K562 (cell line): ENCODE results near the gene SLC39A13. TPM values are rescaled to one million over a fixed set of nuclear protein-coding genes. Genes with fewer than 3 reads are reported as not detected.
A peak's percentile ranks its signal among the peaks of the same experiment; 100 is the strongest.

Experiments
- CBX3 ChIP-seq, 2 experiments: IDR thresholded peaks; 1 replicate in 1 of 2; 2 replicates in 1 of 2; pipeline ENCODE4 v1.6.1; 2012; ENCODE audit warnings: inconsistent platforms in 2 of 2, low read length in 2 of 2, borderline replicate concordance in 1 of 2, control low read depth in 1 of 2
- CGGBP1 ChIP-seq: fragments of 250-450 bp; sonication (Bioruptor Pico); IDR thresholded peaks from 2 replicates; pipeline ENCODE4 v1.9.0; 2021; ENCODE audit warnings: mild to moderate bottlenecking
- CREB1 ChIP-seq, 2 experiments: sonication (generic) in 1 of 2; formaldehyde crosslinking in 1 of 2; IDR thresholded peaks; 2 replicates each; pipeline versions ENCODE4 v1.6.1 to v1.8.0; 2012 to 2022; ENCODE audit warnings: inconsistent platforms in 1 of 2, mild to moderate bottlenecking in 1 of 2, missing genetic modification reagents in 1 of 2, moderate library complexity in 1 of 2
- E2F6 ChIP-seq, 2 experiments: IDR thresholded peaks; 2 replicates each; pipeline ENCODE4 v1.6.1; 2011; ENCODE audit warnings: borderline replicate concordance in 1 of 2, control low read depth in 1 of 2, low read depth in 1 of 2, low read length in 1 of 2, mild to moderate bottlenecking in 1 of 2, mixed read lengths in 1 of 2, moderate library complexity in 1 of 2; ENCODE audit not compliant: insufficient read depth in 1 of 2, insufficient read length in 1 of 2, poor library complexity in 1 of 2, severe bottlenecking in 1 of 2; ENCODE audit errors: extremely low read depth in 1 of 2
- EP400 ChIP-seq: fragments of 450-650 bp; IDR thresholded peaks from 2 replicates; pipeline ENCODE4 v1.6.1; 2017; ENCODE audit warnings: antibody characterized with exemption, mild to moderate bottlenecking, moderate library complexity
- ETV5 ChIP-seq: sonication (generic); formaldehyde crosslinking; IDR thresholded peaks from 2 replicates; pipeline ENCODE4 v1.4.0; 2020; ENCODE audit warnings: low read depth, mild to moderate bottlenecking, missing genetic modification reagents
- FOXM1 ChIP-seq, 2 experiments: fragments of 450-650 bp in 1 of 2; sonication (generic) in 1 of 2; formaldehyde crosslinking in 1 of 2; IDR thresholded peaks; 2 replicates each; pipeline versions ENCODE4 v1.6.1 to v1.9.0; 2017 to 2022; ENCODE audit warnings: low read depth in 2 of 2, mild to moderate bottlenecking in 2 of 2, missing genetic modification reagents in 1 of 2, moderate library complexity in 1 of 2
- HDAC6 ChIP-seq: IDR thresholded peaks from 2 replicates; pipeline ENCODE4 v1.6.1; 2012; ENCODE audit warnings: low read depth, mild to moderate bottlenecking, control low read depth, inconsistent platforms, low read length, moderate library complexity
- IRF9 ChIP-seq: fragments of 450-650 bp; IDR thresholded peaks from 2 replicates; pipeline ENCODE4 v1.6.1; 2016; ENCODE audit warnings: missing biosample characterization, missing genetic modification characterization
- NKRF ChIP-seq: fragments of 450-650 bp; IDR thresholded peaks from 2 replicates; pipeline ENCODE4 v1.6.1; 2016; ENCODE audit warnings: borderline replicate concordance
- RBM25 ChIP-seq: fragments of 200-400 bp; formaldehyde crosslinking; IDR thresholded peaks from 2 replicates; pipeline ENCODE4 v1.6.1; 2018; ENCODE audit warnings: low read length, low read depth, moderate library complexity; ENCODE audit not compliant: severe bottlenecking
- SP2 ChIP-seq: IDR thresholded peaks from 2 replicates; pipeline ENCODE4 v1.6.1; 2011; ENCODE audit warnings: mild to moderate bottlenecking, low read depth, low read length, moderate library complexity; ENCODE audit not compliant: poor library complexity, severe bottlenecking; ENCODE audit errors: extremely low read depth
- SRF ChIP-seq, 2 experiments: fragments of 250-450, 450-650 bp in 1 of 2; sonication (Bioruptor Pico) in 1 of 2; sonication (generic) in 1 of 2; formaldehyde crosslinking; IDR thresholded peaks; 2 replicates each; pipeline versions ENCODE4 v1.5.0 to v1.5.1; 2020 to 2022; ENCODE audit warnings: mild to moderate bottlenecking in 1 of 2, missing genetic modification reagents in 1 of 2
- THAP12 ChIP-seq: fragments of 250-450 bp; sonication (Bioruptor Pico); IDR thresholded peaks from 2 replicates; pipeline ENCODE4 v1.9.0; 2021; ENCODE audit warnings: mild to moderate bottlenecking, inconsistent platforms
- U2AF1 ChIP-seq: fragments of 200-400 bp; formaldehyde crosslinking; optimal IDR thresholded peaks from 2 replicates; pipeline ENCODE3; 2017; ENCODE audit warnings: mild to moderate bottlenecking, low read depth, low read length, moderate library complexity
- ZBED1 ChIP-seq: IDR thresholded peaks from 2 replicates; pipeline ENCODE4 v1.6.1; 2014
- ZNF507 ChIP-seq: conservative IDR thresholded peaks from 2 replicates; pipeline ENCODE4 v1.6.1; 2017; ENCODE audit warnings: missing genetic modification characterization, missing compliant biosample characterization
- ZNF586 ChIP-seq: fragments of 450-650 bp; formaldehyde crosslinking; conservative IDR thresholded peaks from 2 replicates; pipeline ENCODE4 v1.4.0; 2020; ENCODE audit warnings: mild to moderate bottlenecking, moderate library complexity
- ZNF785 ChIP-seq: fragments of 250-450 bp; sonication (Bioruptor Pico); IDR thresholded peaks from 2 replicates; pipeline ENCODE4 v1.4.0; 2020; ENCODE audit warnings: mild to moderate bottlenecking
- polyA plus RNA-seq, 8 experiments: library from polyadenylated mRNA; depleted of rRNA in 4 of 8; stranded (reverse) in 5 of 8; unstranded in 3 of 8; fragments of >200 nt; fragmentation: Nextera tagmentation in 2 of 8; fragmentation: Illumina TruSeq in 1 of 8; extraction: Ambion mirVana in 2 of 8; extraction: Trizol in 1 of 8; gene quantifications; 2 replicates each; pipeline versions ENCODE4 v1.2.1 to v1.2.3, GENCODE V29; 2011 to 2014; ENCODE audit warnings: inconsistent platforms in 1 of 8, missing spikeins in 1 of 8
- total RNA-seq, 7 experiments: library from RNA; depleted of rRNA in 6 of 7; stranded (reverse); fragments of >200 nt in 6 of 7; fragmentation: Illumina TruSeq in 2 of 7; extraction: Trizol in 2 of 7; gene quantifications; 2 replicates each; pipeline versions ENCODE4 v1.2.1 to v1.2.3, GENCODE V29; 2011 to 2021; ENCODE audit warnings: low replicate concordance in 1 of 7

The SLC39A13 gene
- total and polyA plus RNA-seq, 9 of the 15 experiments (the other 6 are each of a cell fraction or from before 2014, with no cell fraction given), result 0.17 to 15.9 (median 3.2) TPM

GRCh38 chr11:47376525-47377371 lies 31.6 kb upstream of the SLC39A13 start (continued):
- TF ChIP-seq THAP12 (CRISPR knock-in tag) (no peak), CBX3 (IDR thresholded peaks at IDR 0.05; ENCODE audit: borderline replicate concordance in 1 of 2, low read length in 2 of 2) (no peak), U2AF1 (no peak), CREB1 (IDR thresholded peaks at IDR 0.05) (no peak), CREB1 (CRISPR knock-in tag; IDR thresholded peaks at IDR 0.05) (no peak; the same call in 1 of the 2 replicates), IRF9 (peak; percentile 65), ZBED1 (no peak), ZNF586 (no peak), ZNF785 (CRISPR knock-in tag) (no peak), EP400 (peak; percentile 61; the same call in 1 of the 2 replicates), FOXM1 (IDR thresholded peaks at IDR 0.05; ENCODE audit: low read depth) (no peak), FOXM1 (CRISPR knock-in tag; IDR thresholded peaks at IDR 0.05; ENCODE audit: low read depth) (peak; percentile 3; the same call in 1 of the 2 replicates), SRF (CRISPR knock-in tag; IDR thresholded peaks at IDR 0.05) (no peak), RBM25 (no peak), CGGBP1 (no peak), NKRF (no peak), ETV5 (CRISPR knock-in tag) (no peak), SP2 (no peak), HDAC6 (no peak), ZNF507 (tag) (no peak), E2F6 (IDR thresholded peaks at IDR 0.05; ENCODE audit: borderline replicate concordance in 1 of 2, extremely low read depth in 1 of 2, insufficient read depth in 1 of 2, insufficient read length in 1 of 2, low read depth in 1 of 2, low read length in 1 of 2, poor library complexity in 1 of 2, severe bottlenecking in 1 of 2) (no peak)
